Activated T-helper 1 cell treated with Interleukin-2 at 50 U/mL for 16 hours (primary cell): ENCODE measurements around the gene TDRD7.
A peak's percentile ranks its signal among the peaks of the same experiment; 100 is the strongest.
"Not testable (repeated sequence)": the region's sequence is repeated elsewhere in the genome, so short reads cannot be mapped to it uniquely, and the experiment has no call there.

Source experiments
- DNase-seq: peaks from one replicate; pipeline ENCODE4 v3.0.0-alpha.2; 2020; ENCODE audit warnings: low read depth

The TDRD7 gene

GRCh38 chr9:97479496-97480159 lies 67.7 kb downstream of the TDRD7 start:
- no peak for DNase-seq

- no peak for DNase-seq
Observed at GRCh38 chr9:97480174-97480573, 68.3 kb downstream of the TDRD7 start.

- no peak for DNase-seq
Observed at GRCh38 chr9:97480749-97481148, 68.9 kb downstream of the TDRD7 start.

- DNase-seq, result no peak
Observed at GRCh38 chr9:97484134-97484533, 72.2 kb downstream of the TDRD7 start.

GRCh38 chr9:97487107-97487506 lies 75.2 kb downstream of the TDRD7 start:
- DNase-seq, result no peak

GRCh38 chr9:97487861-97488260 lies 76.0 kb downstream of the TDRD7 start:
- no peak for DNase-seq

- no peak for DNase-seq
Observed at GRCh38 chr9:97491216-97491999, 79.5 kb downstream of the TDRD7 start.

- DNase-seq, result not testable (repeated sequence)
Observed at GRCh38 chr9:97497558-97498375, 85.9 kb downstream of the TDRD7 start.

GRCh38 chr9:97498846-97499245 lies 87.0 kb downstream of the TDRD7 start:
- not testable (repeated sequence) for DNase-seq

GRCh38 chr9:97500263-97500662 lies 88.4 kb downstream of the TDRD7 start:
- DNase-seq, result no peak

- DNase-seq, result no peak
Observed at GRCh38 chr9:97500765-97501176, 88.9 kb downstream of the TDRD7 start.

GRCh38 chr9:97501177-97501971 lies 89.5 kb downstream of the TDRD7 start, which contains the start of gene TMOD1:
Gene TMOD1, plus strand, starts transcription at chr9:97501666. Its CDS starts 22,523 bp downstream, at chr9:97524189.
- DNase-seq, result peak; percentile 13

- no peak for DNase-seq
Observed at GRCh38 chr9:97501972-97502221, 90.0 kb downstream of the TDRD7 start.

GRCh38 chr9:97502222-97502983 lies 90.5 kb downstream of the TDRD7 start:
- no peak for DNase-seq

GRCh38 chr9:97502984-97503861 lies 91.3 kb downstream of the TDRD7 start:
- DNase-seq, result no peak

- DNase-seq, result no peak
Observed at GRCh38 chr9:97503862-97504210, 91.9 kb downstream of the TDRD7 start.

- DNase-seq, result no peak
Observed at GRCh38 chr9:97504381-97505216, 92.7 kb downstream of the TDRD7 start.

GRCh38 chr9:97505845-97506244 lies 93.9 kb downstream of the TDRD7 start:
- DNase-seq, result no peak

- DNase-seq, result no peak
Observed at GRCh38 chr9:97506306-97506705, 94.4 kb downstream of the TDRD7 start.
